NCI-H82 treated with DMSO at 0.1 percent for 48 hours (cell line): ENCODE data around the gene RNF157.
"Not testable (repeated sequence)": the region's sequence is repeated elsewhere in the genome, so short reads cannot be mapped to it uniquely, and the experiment has no call there.

Source experiments
- DNase-seq: peaks from one replicate; lab custom pipeline; 2025; ENCODE audit not compliant: unreplicated experiment; lab: John Stamatoyannopoulos, UW

The RNF157 gene

GRCh38 chr17:76235883-76236282, 4.4 kb downstream of the RNF157 start:
- DNase-seq: no peak

DNA sequence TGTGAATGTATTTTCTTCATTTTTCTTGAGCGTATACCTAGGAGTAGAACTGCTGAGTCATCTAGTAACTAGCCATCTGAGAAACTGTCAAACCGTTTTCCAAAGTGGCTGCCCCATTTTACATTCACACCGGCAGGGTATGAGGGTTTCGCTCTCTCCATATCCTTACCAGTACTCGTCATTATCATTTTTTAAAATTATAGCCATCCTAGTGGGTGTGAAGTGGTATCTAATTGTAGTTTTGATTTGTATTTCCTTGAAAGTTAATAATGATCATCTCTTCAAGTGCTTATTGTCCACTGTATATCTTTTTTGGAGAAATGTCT, 6.0 kb downstream of the RNF157 start:
- DNase-seq: no peak

DNA sequence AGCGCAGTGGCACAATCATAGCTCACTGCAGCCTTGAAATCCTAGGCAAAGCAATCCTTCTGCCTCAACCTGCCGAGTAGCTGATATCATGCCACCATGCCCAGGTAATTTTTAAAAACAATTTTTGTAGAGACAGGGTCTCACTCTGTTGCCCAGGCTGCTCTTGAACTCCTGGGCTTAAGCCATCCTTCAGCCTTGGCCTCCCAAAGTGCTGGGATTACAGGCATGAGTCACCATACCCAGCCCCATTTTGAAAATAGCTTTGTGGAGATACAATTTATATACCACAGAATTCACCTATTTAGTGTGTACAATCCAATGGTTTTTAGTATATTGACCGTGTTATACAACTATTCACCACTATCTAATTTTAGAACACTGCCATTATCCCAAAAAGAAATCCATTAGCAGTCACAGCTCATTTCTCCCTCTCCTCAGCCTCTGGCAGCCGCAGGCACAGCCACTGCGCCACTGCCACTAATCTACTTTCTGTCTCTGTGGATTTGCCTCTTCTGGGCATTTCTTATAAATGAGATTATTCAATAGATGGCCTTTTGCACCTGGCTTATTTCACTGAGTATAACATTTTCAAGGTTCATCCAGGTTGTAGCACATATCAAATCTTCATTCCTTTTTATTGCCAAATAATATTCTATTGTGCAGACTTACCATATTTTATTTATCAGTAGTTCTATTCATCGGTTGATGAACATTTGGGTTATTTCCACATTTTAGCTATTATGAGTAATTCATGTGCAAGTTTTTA, 6.5 kb downstream of the RNF157 start:
- no peak for DNase-seq

DNA sequence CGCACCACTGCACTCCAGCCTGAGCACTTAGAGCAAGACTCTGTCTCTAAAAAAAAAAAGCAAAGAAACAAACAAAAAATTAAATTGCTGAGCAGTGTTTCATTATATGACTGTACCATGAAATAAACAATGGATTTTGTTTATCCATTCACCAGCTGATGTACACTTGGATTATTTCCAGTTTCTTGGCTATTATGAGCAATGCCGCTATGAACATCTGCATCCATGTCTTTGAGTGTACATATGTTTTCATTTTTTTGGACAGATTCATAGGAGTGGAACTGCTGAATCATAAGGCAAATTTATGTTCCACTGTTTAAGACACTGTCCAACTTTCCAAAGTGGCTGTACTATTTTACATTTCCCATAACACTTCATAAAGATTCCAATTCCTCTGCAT, 8.0 kb downstream of the RNF157 start:
- DNase-seq: no peak

DNA sequence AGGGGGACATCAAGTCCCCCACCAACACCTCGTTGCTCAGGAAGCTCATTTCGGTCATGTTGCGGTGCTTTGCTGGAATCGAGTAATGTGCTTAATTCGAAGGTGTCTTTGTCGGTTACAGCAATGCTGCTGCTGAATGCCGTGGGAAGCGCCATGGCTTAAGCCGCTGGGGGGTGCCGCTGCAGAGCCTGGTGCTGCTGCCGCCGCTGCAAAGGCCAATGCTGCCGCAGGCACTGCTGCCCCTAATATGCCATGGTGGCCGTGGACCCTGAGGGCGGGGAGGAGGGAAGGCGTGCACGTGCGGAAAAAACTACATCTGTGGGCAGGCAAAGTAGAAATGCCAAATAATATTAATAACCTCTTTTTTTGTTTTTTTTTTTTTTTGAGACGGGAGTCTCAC, 13.5 kb downstream of the RNF157 start:
- DNase-seq: not testable (repeated sequence)

GRCh38 chr17:76225373-76226086, 14.8 kb downstream of the RNF157 start:
- DNase-seq: not testable (repeated sequence)

GRCh38 chr17:76223802-76224201, 16.5 kb downstream of the RNF157 start:
- no peak for DNase-seq

- DNase-seq: no peak
Measured at GRCh38 chr17:76219670-76220383, 20.5 kb downstream of the RNF157 start.

- DNase-seq: no peak
Measured at GRCh38 chr17:76217081-76217480, 23.2 kb downstream of the RNF157 start.

DNA sequence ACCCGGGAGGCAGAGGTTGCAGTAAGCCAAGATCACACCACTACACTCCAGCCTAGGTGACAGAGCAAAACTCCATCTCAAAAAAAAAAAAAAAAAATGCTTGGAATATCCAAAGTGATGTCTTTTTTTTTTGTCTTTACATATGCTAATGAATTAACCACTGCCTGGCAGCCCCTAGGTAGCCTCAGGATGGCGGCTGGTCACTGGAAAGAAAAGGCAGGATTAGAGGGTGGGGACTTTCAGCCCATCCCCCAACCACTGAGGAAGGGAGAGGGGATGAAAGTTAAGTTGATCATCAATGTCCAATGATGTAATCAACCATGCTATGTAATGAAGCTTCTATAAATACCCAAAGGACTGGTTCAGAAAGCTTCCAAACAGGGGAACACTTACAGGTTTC, 26.8 kb downstream of the RNF157 start:
- DNase-seq: no peak

- DNase-seq: no peak
Measured at GRCh38 chr17:76208120-76208519, 32.2 kb downstream of the RNF157 start.

DNA sequence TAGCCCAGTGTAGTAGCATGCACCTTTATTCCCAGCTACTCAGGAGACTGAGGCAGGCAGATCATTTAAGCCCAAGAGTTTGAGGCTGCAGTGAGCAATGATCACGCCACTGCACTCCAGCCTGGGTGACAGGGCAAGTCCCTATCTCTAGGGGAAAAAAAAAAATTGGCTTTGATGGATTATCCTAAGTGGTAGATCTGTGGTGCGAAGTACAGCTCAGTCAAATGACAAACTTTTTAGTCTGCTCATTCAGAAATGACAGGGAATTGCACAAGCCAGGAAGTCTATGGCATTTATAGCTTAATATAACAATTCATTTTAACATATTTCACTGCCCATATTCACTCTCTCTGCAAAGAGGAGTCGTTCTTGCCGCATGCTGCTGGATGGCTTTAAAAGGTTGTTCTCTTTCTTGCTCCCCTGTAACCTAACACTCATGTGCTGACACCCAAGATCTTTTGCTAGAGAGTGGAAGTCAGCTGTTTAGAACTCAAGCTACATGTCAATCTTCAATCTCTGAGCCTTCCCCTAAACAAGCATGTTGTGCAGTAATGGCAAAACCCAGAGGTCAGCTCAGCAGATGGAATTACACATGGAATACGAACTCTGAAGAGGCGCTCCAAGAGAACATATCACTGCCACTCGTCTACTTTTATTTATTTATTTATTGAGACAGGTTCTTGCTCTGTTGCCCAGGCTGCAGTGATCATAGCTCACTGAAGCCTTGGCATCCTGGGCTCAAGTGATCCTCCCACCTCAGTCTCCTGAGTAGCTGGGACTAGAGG, 32.8 kb downstream of the RNF157 start:
- no peak for DNase-seq

DNA sequence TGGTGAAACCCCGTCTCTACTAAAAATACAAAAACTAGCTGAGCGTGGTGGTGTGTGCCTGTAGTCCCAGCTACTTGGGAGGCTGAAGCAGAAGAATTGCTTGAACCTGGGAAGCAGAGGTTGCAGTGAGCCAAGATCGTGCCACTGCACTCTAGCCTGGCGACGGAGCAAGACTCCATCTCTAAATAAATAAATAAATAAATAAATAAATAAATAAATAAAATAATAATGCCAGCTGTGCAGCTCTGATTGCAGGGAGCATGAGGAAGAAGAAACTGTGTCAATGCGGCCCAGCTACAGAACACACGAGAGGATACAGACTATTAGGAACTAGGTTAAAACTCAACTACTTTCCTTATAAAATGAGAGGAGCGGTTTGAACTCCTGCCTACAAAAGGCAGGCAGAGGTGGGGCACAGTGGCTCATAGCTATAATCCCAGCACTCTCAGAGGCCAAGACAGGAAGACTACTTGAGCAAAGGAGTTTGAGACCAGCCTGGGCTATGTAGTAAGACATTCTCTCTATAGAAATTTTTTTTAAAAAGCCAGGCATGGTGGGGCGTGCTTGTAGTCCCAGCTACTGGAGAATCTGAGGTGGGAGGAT, 34.6 kb downstream of the RNF157 start:
- not testable (repeated sequence) for DNase-seq

DNA sequence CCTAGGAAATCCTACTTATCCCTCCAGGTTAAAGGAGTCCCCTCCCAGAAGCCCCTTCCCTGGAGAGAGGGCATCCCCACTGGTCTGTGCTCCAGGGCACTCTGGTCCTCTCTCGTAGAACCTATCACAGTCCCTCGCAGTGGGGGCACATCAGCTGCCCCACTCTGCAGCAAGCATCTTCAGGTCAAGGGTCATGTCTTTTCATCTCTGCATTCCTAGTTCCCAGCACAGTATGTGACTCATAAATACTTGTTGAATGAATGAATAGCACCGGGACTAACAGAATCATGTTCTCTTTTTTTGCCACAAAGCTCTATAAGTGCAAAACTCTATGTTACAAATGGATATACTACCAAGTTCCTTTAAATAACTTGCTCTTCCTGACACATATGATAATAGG, 36.0 kb downstream of the RNF157 start:
- no peak for DNase-seq

GRCh38 chr17:76200354-76200753, 39.9 kb downstream of the RNF157 start:
- DNase-seq: no peak

DNA sequence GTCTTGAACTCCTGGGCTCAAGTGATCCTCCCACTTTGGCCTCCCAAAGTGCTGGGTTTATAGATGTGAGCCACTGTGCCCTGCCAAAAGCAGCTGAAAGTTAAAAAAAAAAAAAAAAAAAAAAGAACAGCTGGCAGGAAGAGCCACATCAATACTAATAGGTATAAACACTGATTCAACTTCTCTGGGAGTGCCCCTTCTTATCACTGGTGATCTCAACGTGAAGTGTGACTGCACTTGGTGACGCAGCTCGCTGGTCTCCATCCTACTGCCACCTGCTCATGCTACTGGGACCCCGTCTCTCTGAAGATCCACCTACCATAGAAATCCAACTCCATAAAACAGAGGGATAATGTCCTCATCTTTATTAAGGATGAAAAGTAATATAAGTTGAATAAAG, 40.8 kb downstream of the RNF157 start:
- no peak for DNase-seq

DNA sequence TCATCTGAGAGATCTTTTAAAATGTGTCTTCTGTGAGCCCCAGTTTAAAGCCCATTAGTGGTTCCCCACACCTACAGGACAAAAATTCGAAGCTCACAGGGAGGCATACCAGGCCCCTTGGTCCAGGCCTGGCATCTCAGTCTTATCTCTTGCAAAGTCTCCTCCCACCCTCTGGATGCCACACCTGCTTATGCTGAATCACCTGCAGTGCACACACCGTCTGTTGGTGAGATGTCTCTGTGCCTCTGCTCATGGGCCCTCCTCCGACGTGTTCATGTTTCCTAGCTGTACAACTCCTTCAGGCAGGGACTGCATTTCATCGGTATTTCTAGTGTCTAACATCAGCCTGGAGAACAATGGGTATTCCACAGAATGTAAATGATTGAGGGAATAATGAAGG, 41.6 kb downstream of the RNF157 start:
- DNase-seq: no peak

- no peak for DNase-seq
Measured at GRCh38 chr17:76197911-76198310, 42.4 kb downstream of the RNF157 start.

DNA sequence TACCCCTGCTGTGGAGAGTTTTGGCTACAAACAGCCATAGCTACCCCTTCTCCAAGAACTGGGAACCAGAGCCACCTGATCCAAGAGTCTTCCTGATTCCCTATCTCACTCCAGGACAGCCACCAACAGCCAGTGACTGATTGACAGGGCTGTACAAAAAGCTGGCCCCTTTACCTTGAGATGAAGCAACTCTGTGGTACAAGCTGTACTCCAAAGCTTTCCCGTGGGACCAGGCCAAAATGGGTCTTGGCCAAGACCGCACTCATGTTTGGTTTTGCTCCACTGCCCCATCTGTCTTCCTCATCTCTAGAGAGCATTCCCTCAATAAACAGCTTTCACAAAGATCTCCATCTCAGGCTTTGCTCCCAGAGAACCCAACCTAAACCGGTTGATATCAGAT, 43.6 kb downstream of the RNF157 start:
- DNase-seq: no peak

- DNase-seq: no peak
Measured at GRCh38 chr17:76195281-76196096, 44.8 kb downstream of the RNF157 start.
